Neuronal stem cell (in vitro differentiated cells): ENCODE results near the gene PGA4.

Experiments
- DNase-seq: peaks from one replicate; pipeline ENCODE4 v3.0.0-alpha.2; 2013; ENCODE audit warnings: low spot score
- H2AFZ ChIP-seq: one replicate; pipeline ENCODE4 v1.6.1; 2013; ENCODE audit warnings: mild to moderate bottlenecking, low read length, inconsistent platforms
- H2AK5ac ChIP-seq: 2 replicates; pipeline ENCODE4 v1.6.1; 2013; ENCODE audit warnings: low read depth, mild to moderate bottlenecking, inconsistent platforms, low read length, moderate library complexity, mixed read lengths
- H2BK120ac ChIP-seq: 2 replicates; pipeline ENCODE4 v1.6.1; 2013; ENCODE audit warnings: low read depth, mild to moderate bottlenecking, inconsistent platforms, low read length, moderate library complexity, mixed read lengths
- H2BK12ac ChIP-seq: one replicate; pipeline ENCODE4 v1.6.1; 2013; ENCODE audit warnings: low read length, inconsistent platforms
- H2BK15ac ChIP-seq: 2 replicates; pipeline ENCODE4 v1.6.1; 2013; ENCODE audit warnings: mild to moderate bottlenecking, low read length, inconsistent platforms, mixed read lengths
- H2BK5ac ChIP-seq: one replicate; pipeline ENCODE4 v1.6.1; 2013; ENCODE audit warnings: inconsistent platforms, mild to moderate bottlenecking, low read length, moderate library complexity
- H3K14ac ChIP-seq: one replicate; pipeline ENCODE4 v1.6.1; 2013; ENCODE audit warnings: low read length, inconsistent platforms
- H3K18ac ChIP-seq: 2 replicates; pipeline ENCODE4 v1.6.1; 2013; ENCODE audit warnings: low read length, inconsistent platforms
- H3K23ac ChIP-seq: 2 replicates; pipeline ENCODE4 v1.6.1; 2013; ENCODE audit warnings: low read depth, mild to moderate bottlenecking, mixed read lengths, low read length, inconsistent platforms; ENCODE audit not compliant: poor library complexity
- H3K27ac ChIP-seq: replicated peaks from 3 replicates; pipeline ENCODE4 v1.5.1; 2013; ENCODE audit warnings: low read length, inconsistent platforms
- H3K27me3 ChIP-seq, 3 experiments: 2 replicates each; pipeline ENCODE4 v1.6.1; 2013; ENCODE audit warnings: low read length in 3 of 3, mild to moderate bottlenecking in 2 of 3, inconsistent platforms in 1 of 3, low read depth in 1 of 3, mixed read lengths in 1 of 3, moderate library complexity in 1 of 3; ENCODE audit not compliant: control insufficient read depth in 3 of 3, insufficient read depth in 3 of 3
- H3K36me3 ChIP-seq, 2 donors: replicated peaks in 1 of 2; 2 replicates each; pipeline ENCODE4 v1.6.1; 2013; ENCODE audit warnings: low read length in 2 of 2; ENCODE audit not compliant: control insufficient read depth in 2 of 2, insufficient read depth in 2 of 2
- H3K4ac ChIP-seq: 2 replicates; pipeline ENCODE4 v1.6.1; 2013; ENCODE audit warnings: inconsistent platforms, mild to moderate bottlenecking, low read length, moderate library complexity
- H3K4me1 ChIP-seq, 2 donors: 1 replicate in 1 of 2; 2 replicates in 1 of 2; pipeline ENCODE4 v1.6.1; 2013; ENCODE audit warnings: low read length in 2 of 2, low read depth in 1 of 2; ENCODE audit not compliant: control insufficient read depth in 2 of 2, insufficient read depth in 1 of 2
- H3K4me2 ChIP-seq: one replicate; pipeline ENCODE4 v1.6.1; 2013; ENCODE audit warnings: mild to moderate bottlenecking, low read length, inconsistent platforms; ENCODE audit not compliant: insufficient read depth, poor library complexity, severe bottlenecking
- H3K4me3 ChIP-seq, 2 donors: 2 replicates each; pipeline ENCODE4 v1.5.1; 2013; ENCODE audit warnings: low read length in 2 of 2, mild to moderate bottlenecking in 2 of 2, inconsistent platforms in 1 of 2, moderate library complexity in 1 of 2
- H3K79me1 ChIP-seq: one replicate; pipeline ENCODE4 v1.6.1; 2013; ENCODE audit warnings: low read depth, mild to moderate bottlenecking, inconsistent platforms, low read length, moderate library complexity
- H3K9ac ChIP-seq: one replicate; pipeline ENCODE4 v1.6.1; 2013; ENCODE audit warnings: mild to moderate bottlenecking, low read depth, low read length, inconsistent platforms; ENCODE audit not compliant: poor library complexity
- H3K9me3 ChIP-seq, 2 donors: replicated peaks in 1 of 2; 2 replicates each; pipeline versions ENCODE3 to v1.6.1; 2013; ENCODE audit warnings: low read length in 2 of 2, mild to moderate bottlenecking in 2 of 2, inconsistent platforms in 1 of 2, low read depth in 1 of 2, mixed read lengths in 1 of 2, moderate library complexity in 1 of 2; ENCODE audit not compliant: control insufficient read depth in 2 of 2, insufficient read depth in 1 of 2
- H4K8ac ChIP-seq: one replicate; pipeline ENCODE4 v1.6.1; 2013; ENCODE audit warnings: low read depth, mild to moderate bottlenecking, inconsistent platforms, low read length, moderate library complexity
- H4K91ac ChIP-seq: one replicate; pipeline ENCODE4 v1.6.1; 2013; ENCODE audit warnings: low read length, low read depth, mild to moderate bottlenecking, inconsistent platforms; ENCODE audit not compliant: poor library complexity
- WGBS, 2 donors: extraction: QIAGEN DNeasy Blood & Tissue Kit; methylation state at CpG; one replicate each; pipeline ENCODE4 v1.1.7; 2013; ENCODE audit warnings: missing lambda C conversion rate in 2 of 2, mixed read lengths in 1 of 2; ENCODE audit not compliant: insufficient read length in 2 of 2, insufficient replicate concordance in 1 of 2; ENCODE audit errors: extremely low coverage in 2 of 2; 5-methylcytosine and 5-hydroxymethylcytosine counted together

The PGA4 gene

GRCh38 chr11:61259363-61259762, 37.2 kb downstream of the PGA4 start:
- H3K23ac ChIP-seq = peak overlapping the region; percentile 65
- H2BK15ac ChIP-seq = no peak overlapping the region
- H2BK120ac ChIP-seq = no peak overlapping the region
- peak overlapping the region; percentile 35 for H3K18ac ChIP-seq
- no peak overlapping the region for H2AK5ac ChIP-seq
- no CpG with 5 or more reads among the region's 6 CpGs for WGBS, 2 donors
- no peak overlapping the region for H2BK5ac ChIP-seq
- H3K4me3 ChIP-seq = no peak overlapping the region
- H3K36me3 ChIP-seq = peaks cover 0 to 30% of the 10 kb centered on the region in 2 donors
- DNase-seq = no peak
- H3K4ac ChIP-seq = no peak overlapping the region
- no peak overlapping the region for H3K9ac ChIP-seq
- H3K27me3 ChIP-seq = no peaks in the 10 kb centered on the region
- no peaks in the 10 kb centered on the region for H3K4me1 ChIP-seq
- H2BK12ac ChIP-seq = no peak overlapping the region
- no peaks in the 10 kb centered on the region for H3K79me1 ChIP-seq
- H4K91ac ChIP-seq = no peak overlapping the region
- H4K8ac ChIP-seq = no peak overlapping the region
- H3K27ac ChIP-seq = no peak overlapping the region
- no peak overlapping the region for H2AFZ ChIP-seq
- no peaks in the 10 kb centered on the region for H3K9me3 ChIP-seq
- H3K14ac ChIP-seq = peak overlapping the region; percentile 75
- H3K4me2 ChIP-seq = no peak overlapping the region

- H2BK5ac ChIP-seq = no peak overlapping the region
- no peak overlapping the region for H2BK120ac ChIP-seq
- H3K4me3 ChIP-seq = peak overlapping the region in 1 of 2 donors; percentile 54
- no peak for DNase-seq
- H3K9me3 ChIP-seq = no peaks in the 10 kb centered on the region
- no peak overlapping the region for H3K4ac ChIP-seq
- no peak overlapping the region for H2BK15ac ChIP-seq
- no peak overlapping the region for H3K18ac ChIP-seq
- H3K79me1 ChIP-seq = no peaks in the 10 kb centered on the region
- H4K8ac ChIP-seq = no peak overlapping the region
- H2BK12ac ChIP-seq = no peak overlapping the region
- H3K14ac ChIP-seq = no peak overlapping the region
- no peak overlapping the region for H4K91ac ChIP-seq
- no peak overlapping the region for H2AFZ ChIP-seq
- H3K9ac ChIP-seq = no peak overlapping the region
- H3K23ac ChIP-seq = no peak overlapping the region
- no peak overlapping the region for H3K4me2 ChIP-seq
- H3K36me3 ChIP-seq = peaks cover 0 to 26% of the 10 kb centered on the region in 2 donors
- H3K27me3 ChIP-seq = no peaks in the 10 kb centered on the region
- H2AK5ac ChIP-seq = no peak overlapping the region
- no CpG with 5 or more reads among the region's 6 CpGs for WGBS, 2 donors
- no peak overlapping the region for H3K27ac ChIP-seq
- no peaks in the 10 kb centered on the region for H3K4me1 ChIP-seq
Observed at GRCh38 chr11:61264371-61264770, 42.2 kb downstream of the PGA4 start.

GRCh38 chr11:61264795-61265194, 42.6 kb downstream of the PGA4 start:
- H3K9ac ChIP-seq = no peak overlapping the region
- H4K91ac ChIP-seq = no peak overlapping the region
- H3K4me3 ChIP-seq = no peak overlapping the region
- peak overlapping the region; percentile 17 for H3K23ac ChIP-seq
- H4K8ac ChIP-seq = peak overlapping the region; percentile 74
- no peak overlapping the region for H3K27ac ChIP-seq
- H2BK5ac ChIP-seq = peak overlapping the region; percentile 1
- no peak overlapping the region for H3K4me2 ChIP-seq
- no peak overlapping the region for H2AFZ ChIP-seq
- H2AK5ac ChIP-seq = no peak overlapping the region
- no peak overlapping the region for H2BK15ac ChIP-seq
- H2BK120ac ChIP-seq = no peak overlapping the region
- no peaks in the 10 kb centered on the region for H3K79me1 ChIP-seq
- DNase-seq = no peak
- H3K4ac ChIP-seq = no peak overlapping the region
- no peaks in the 10 kb centered on the region for H3K27me3 ChIP-seq
- H3K14ac ChIP-seq = no peak overlapping the region
- H2BK12ac ChIP-seq = no peak overlapping the region
- H3K4me1 ChIP-seq = no peaks in the 10 kb centered on the region
- no peaks in the 10 kb centered on the region for H3K9me3 ChIP-seq
- no peak overlapping the region for H3K18ac ChIP-seq
- H3K36me3 ChIP-seq = peaks cover 0 to 23% of the 10 kb centered on the region in 2 donors
- WGBS, 2 donors = no CpG with 5 or more reads among the region's 14 CpGs

GRCh38 chr11:61265357-61265756, 43.2 kb downstream of the PGA4 start:
- Histone ChIP-seq H2BK15ac (no peak overlapping the region), H3K4me2 (no peak overlapping the region), H3K36me3 (peaks cover 0 to 21% of the 10 kb centered on the region in 2 donors), H4K8ac (no peak overlapping the region), H3K27me3 (no peaks in the 10 kb centered on the region), H2AK5ac (no peak overlapping the region), H3K9me3 (no peaks in the 10 kb centered on the region), H4K91ac (no peak overlapping the region), H3K4me1 (no peaks in the 10 kb centered on the region), H3K4ac (no peak overlapping the region), H3K14ac (no peak overlapping the region), H3K9ac (no peak overlapping the region), H2BK12ac (no peak overlapping the region), H3K27ac (no peak overlapping the region), H2BK5ac (peak overlapping the region; percentile 1), H3K23ac (no peak overlapping the region), H3K4me3 (no peak overlapping the region), H2AFZ (no peak overlapping the region), H3K18ac (no peak overlapping the region), H3K79me1 (no peaks in the 10 kb centered on the region), H2BK120ac (no peak overlapping the region)
- WGBS, 2 donors = no CpG with 5 or more reads among the region's 14 CpGs
- no peak for DNase-seq
